Measurements from ENCODE around the gene TBC1D22B. TPM values are rescaled to one million over a fixed set of nuclear protein-coding genes. Genes with fewer than 3 reads are reported as not detected.

The TBC1D22B gene
- total and polyA plus RNA-seq, 9 of the 15 experiments (the other 6 are each of a cell fraction or from before 2014, with no cell fraction given) = 4.8 to 24.2 (median 13.5) TPM

DNA sequence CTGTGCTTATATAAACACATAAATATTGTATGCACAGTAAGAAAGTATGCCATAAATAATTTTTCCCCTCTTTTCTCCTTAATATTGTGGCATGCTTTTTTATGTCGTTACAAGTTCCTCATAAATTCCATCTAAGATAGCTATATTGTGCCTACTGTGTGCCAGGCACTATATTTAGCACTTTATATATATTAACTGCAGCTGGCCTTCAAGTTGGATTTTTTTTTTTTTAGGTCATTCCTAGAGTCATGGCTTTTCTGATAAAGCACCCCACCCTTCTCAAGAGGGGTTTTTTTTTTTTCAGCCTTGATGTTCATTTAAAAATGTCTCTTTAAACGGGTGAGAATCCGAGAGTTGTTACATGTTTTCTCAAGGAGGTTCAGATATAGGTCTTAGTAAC, 53.4 kb downstream of the TBC1D22B start:
- POLR2A ChIA-PET = interaction anchor here (0.5 to 2.4 kb wide), 5 partner anchors 9 to 272 kb away, joined by 3 to 14 read pairs (median 4); no protein-coding TSS in a partner anchor
- ATAC-seq (no peak), DNase-seq (ENCODE audit: extremely low read depth in 1 of 4, low spot score in 3 of 4) (no peak), FAIRE-seq (no peak)
- WGBS (ENCODE audit: insufficient coverage, low coverage, missing lambda C conversion rate) = 27% methylated on average over 3 of the region's 3 CpGs
- no peak overlapping the region for H2AFZ ChIP-seq (ENCODE audit: low read depth, low read length)
- H3K4me1 ChIP-seq (replicated peaks in 1 of 2; ENCODE audit: control insufficient read depth in 2 of 2, insufficient read depth in 2 of 2, low read length in 2 of 2) = peaks cover 21 to 44% of the 10 kb centered on the region in 2 experiments
- intact Hi-C loops (cut with micrococcal nuclease) = no loop called here
- CTCF ChIA-PET (ENCODE audit: low intra/inter-chr PET ratio) = interaction anchor here (0.7 kb wide), 1 partner anchor 293 kb away, joined by 4 read pairs; no protein-coding TSS in a partner anchor
- H3K9me1 ChIP-seq (ENCODE audit: control insufficient read depth, insufficient read depth, low read length) = peaks cover 5% of the 10 kb centered on the region
- TF ChIP-seq, protein P1, sequence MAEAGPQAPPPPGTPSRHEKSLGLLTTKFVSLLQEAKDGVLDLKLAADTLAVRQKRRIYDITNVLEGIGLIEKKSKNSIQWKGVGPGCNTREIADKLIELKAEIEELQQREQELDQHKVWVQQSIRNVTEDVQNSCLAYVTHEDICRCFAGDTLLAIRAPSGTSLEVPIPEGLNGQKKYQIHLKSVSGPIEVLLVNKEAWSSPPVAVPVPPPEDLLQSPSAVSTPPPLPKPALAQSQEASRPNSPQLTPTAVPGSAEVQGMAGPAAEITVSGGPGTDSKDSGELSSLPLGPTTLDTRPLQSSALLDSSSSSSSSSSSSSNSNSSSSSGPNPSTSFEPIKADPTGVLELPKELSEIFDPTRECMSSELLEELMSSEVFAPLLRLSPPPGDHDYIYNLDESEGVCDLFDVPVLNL (CRISPR knock-in tag; IDR thresholded peaks at IDR 0.05; ENCODE audit: low read depth) = no peak
- TF ChIP-seq, protein P2, sequence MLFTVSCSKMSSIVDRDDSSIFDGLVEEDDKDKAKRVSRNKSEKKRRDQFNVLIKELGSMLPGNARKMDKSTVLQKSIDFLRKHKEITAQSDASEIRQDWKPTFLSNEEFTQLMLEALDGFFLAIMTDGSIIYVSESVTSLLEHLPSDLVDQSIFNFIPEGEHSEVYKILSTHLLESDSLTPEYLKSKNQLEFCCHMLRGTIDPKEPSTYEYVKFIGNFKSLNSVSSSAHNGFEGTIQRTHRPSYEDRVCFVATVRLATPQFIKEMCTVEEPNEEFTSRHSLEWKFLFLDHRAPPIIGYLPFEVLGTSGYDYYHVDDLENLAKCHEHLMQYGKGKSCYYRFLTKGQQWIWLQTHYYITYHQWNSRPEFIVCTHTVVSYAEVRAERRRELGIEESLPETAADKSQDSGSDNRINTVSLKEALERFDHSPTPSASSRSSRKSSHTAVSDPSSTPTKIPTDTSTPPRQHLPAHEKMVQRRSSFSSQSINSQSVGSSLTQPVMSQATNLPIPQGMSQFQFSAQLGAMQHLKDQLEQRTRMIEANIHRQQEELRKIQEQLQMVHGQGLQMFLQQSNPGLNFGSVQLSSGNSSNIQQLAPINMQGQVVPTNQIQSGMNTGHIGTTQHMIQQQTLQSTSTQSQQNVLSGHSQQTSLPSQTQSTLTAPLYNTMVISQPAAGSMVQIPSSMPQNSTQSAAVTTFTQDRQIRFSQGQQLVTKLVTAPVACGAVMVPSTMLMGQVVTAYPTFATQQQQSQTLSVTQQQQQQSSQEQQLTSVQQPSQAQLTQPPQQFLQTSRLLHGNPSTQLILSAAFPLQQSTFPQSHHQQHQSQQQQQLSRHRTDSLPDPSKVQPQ (CRISPR knock-in tag; IDR thresholded peaks at IDR 0.05; ENCODE audit: borderline replicate concordance) = no peak
- no peak for TF ChIP-seq CBX5 (IDR thresholded peaks at IDR 0.05; ENCODE audit: borderline replicate concordance, low read depth)
- peak; percentile 78 for TF ChIP-seq ZNF384 (IDR thresholded peaks at IDR 0.05; ENCODE audit: low read depth, low read length)
- TF ChIP-seq MAFK (IDR thresholded peaks at IDR 0.05; ENCODE audit: low read length) = no peak
- no peak for TF ChIP-seq TCF7 (IDR thresholded peaks at IDR 0.05; ENCODE audit: borderline replicate concordance)
- 0 out of 2 replicates have a peak, but pooled peaks have one; percentile 22 for TF ChIP-seq CBFA2T3 (IDR thresholded peaks at IDR 0.05)
- TF ChIP-seq FOXK2 (conservative IDR thresholded peaks at IDR 0.05 in 1 of 2, IDR thresholded peaks at IDR 0.05 in 1 of 2; ENCODE audit: low read depth in 2 of 2) = 0 out of 4 replicates have a peak, but pooled peaks of 1 of the 2 experiments have one; percentile 14
- peak; percentile 74 for TF ChIP-seq ZKSCAN1 (IDR thresholded peaks at IDR 0.05; ENCODE audit: low read depth, low read length)
- TF ChIP-seq, protein P3, sequence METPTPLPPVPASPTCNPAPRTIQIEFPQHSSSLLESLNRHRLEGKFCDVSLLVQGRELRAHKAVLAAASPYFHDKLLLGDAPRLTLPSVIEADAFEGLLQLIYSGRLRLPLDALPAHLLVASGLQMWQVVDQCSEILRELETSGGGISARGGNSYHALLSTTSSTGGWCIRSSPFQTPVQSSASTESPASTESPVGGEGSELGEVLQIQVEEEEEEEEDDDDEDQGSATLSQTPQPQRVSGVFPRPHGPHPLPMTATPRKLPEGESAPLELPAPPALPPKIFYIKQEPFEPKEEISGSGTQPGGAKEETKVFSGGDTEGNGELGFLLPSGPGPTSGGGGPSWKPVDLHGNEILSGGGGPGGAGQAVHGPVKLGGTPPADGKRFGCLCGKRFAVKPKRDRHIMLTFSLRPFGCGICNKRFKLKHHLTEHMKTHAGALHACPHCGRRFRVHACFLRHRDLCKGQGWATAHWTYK (CRISPR knock-in tag; IDR thresholded peaks at IDR 0.05) = no peak
- TF ChIP-seq SMARCA4 (IDR thresholded peaks at IDR 0.05) = 0 out of 2 replicates have a peak, but pooled peaks have one; percentile 16
- TF ChIP-seq TCF3 (CRISPR knock-in tag; IDR thresholded peaks at IDR 0.05) = 0 out of 2 replicates have a peak, but pooled peaks have one; percentile 13
- TF ChIP-seq MTA2 (IDR thresholded peaks at IDR 0.05; ENCODE audit: low read depth) = no peak
- TF ChIP-seq DACH1 (IDR thresholded peaks at IDR 0.05; ENCODE audit: partially characterized antibody) = no peak
- no peak for TF ChIP-seq RBFOX2 (IDR thresholded peaks at IDR 0.05; ENCODE audit: low read depth, low read length)
- TF ChIP-seq SRF (CRISPR knock-in tag; IDR thresholded peaks at IDR 0.05) = no peak
- no peaks in the 10 kb centered on the region for H3K79me2 ChIP-seq (ENCODE audit: control insufficient read depth, insufficient read depth, low read length)
- no peaks in the 10 kb centered on the region for H3K27me3 ChIP-seq (ENCODE audit: control insufficient read depth in 2 of 2, insufficient read depth in 2 of 2, low read length in 2 of 2)
- no peak overlapping the region for H3K4me3 ChIP-seq
- H3K27ac ChIP-seq (ENCODE audit: extremely low read depth, low read depth, low read length) = no peak overlapping the region
- no peaks in the 10 kb centered on the region for H3K9me3 ChIP-seq (replicated peaks; ENCODE audit: control insufficient read depth, insufficient read depth, low read depth, low read length)
- H3K9ac ChIP-seq (ENCODE audit: insufficient read depth in 1 of 2, low read depth in 2 of 2, low read length in 2 of 2) = peak overlapping the region in 1 of 2 experiments; percentile 9; a peak in 1 of 4 replicates
- peaks cover 63% of the 10 kb centered on the region for H3K36me3 ChIP-seq (ENCODE audit: control insufficient read depth, insufficient read depth, low read length)
- H4K20me1 ChIP-seq (replicated peaks; ENCODE audit: control insufficient read depth, insufficient read depth, low read length) = no peaks in the 10 kb centered on the region
- no peak overlapping the region for H3K4me2 ChIP-seq (ENCODE audit: insufficient read depth, low read length)
- in situ Hi-C loops (cut with MboI) = loop anchor here (5.0 kb wide), 1 partner anchor 99 kb away; no protein-coding TSS in a partner anchor
- no TSS peak for BruUV-seq (replicated peaks)
